ENCODE measurements around the gene SH2D4B. TPM values are rescaled to one million over a fixed set of nuclear protein-coding genes. Genes with fewer than 3 reads are reported as not detected.
A peak's percentile ranks its signal among the peaks of the same experiment; 100 is the strongest.

SH2D4B gene
- total RNA-seq, 4 donors from 2014 or later = not detected

DNA sequence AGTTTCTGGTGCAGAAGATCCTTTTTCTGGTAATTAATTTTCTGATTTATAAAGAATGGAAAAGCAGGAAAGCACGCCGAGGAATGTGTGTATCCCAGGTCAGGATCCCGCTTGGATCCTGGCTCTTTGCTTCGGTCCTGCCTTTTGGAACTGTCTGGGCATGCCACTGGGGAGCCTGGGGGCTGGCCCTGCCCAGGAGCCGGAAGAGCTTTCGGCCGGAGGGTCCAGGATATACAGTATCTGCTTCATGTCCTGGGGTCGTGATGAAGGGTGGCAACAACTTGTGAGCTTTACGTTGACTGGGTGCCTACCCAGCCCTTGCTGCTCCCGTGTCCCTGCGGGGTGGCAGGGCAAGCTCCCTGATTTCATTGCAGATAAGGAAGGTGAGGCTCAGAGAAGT is 2.4 kb downstream of the SH2D4B start:
- ATAC-seq = no peak
- Histone ChIP-seq H3K27me3 (peaks cover 5% of the 10 kb centered on the region), H3K27ac (no peak overlapping the region), H3K4me3 (no peak overlapping the region), H3K36me3 (no peaks in the 10 kb centered on the region), H3K4me1 (peaks cover 0 to 11% (median 0%) of the 10 kb centered on the region in 3 donors), H3K9me3 (no peaks in the 10 kb centered on the region)
- WGBS, 2 donors (ENCODE audit: low coverage in 1 of 2) = 48 to 63% methylated on average over 4 to 6 of the region's 11 CpGs
- TF ChIP-seq POLR2AphosphoS5 (IDR thresholded peaks at IDR 0.05) (no peak), CTCF (IDR thresholded peaks at IDR 0.05) (no peak), EP300 (IDR thresholded peaks at IDR 0.05) (no peak), POLR2A (IDR thresholded peaks at IDR 0.05) (no peak)

DNA sequence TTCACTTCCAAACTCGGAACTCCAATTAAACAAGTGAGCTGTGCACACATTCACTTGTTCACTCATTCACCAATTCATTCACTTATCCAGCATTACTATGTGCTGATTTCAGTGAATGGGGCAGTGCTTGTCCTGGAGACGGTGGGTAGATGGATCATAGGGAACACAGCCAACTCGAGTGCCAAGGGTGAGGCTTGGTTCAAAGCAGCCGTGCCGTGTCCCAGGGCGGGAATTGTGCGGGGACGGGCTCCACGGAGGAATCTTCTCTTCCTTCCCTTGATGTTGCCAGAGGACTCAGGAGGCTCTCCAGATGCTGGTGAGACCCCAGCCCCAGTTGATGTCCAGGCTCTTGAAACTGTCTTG is 2.9 kb downstream of the SH2D4B start:
- peak overlapping the region in 1 of 4 donors; percentile 3 for H3K27ac ChIP-seq
- WGBS, 2 donors (ENCODE audit: low coverage in 1 of 2) = 42 to 50% methylated on average over 1 to 3 of the region's 9 CpGs
- no peaks in the 10 kb centered on the region for H3K9me3 ChIP-seq
- peaks cover 5% of the 10 kb centered on the region for H3K27me3 ChIP-seq
- ATAC-seq = no peak
- peaks cover 0 to 9% (median 0%) of the 10 kb centered on the region in 3 donors for H3K4me1 ChIP-seq
- no peaks in the 10 kb centered on the region for H3K36me3 ChIP-seq
- TF ChIP-seq EP300 (IDR thresholded peaks at IDR 0.05) (no peak), CTCF (IDR thresholded peaks at IDR 0.05) (no peak), POLR2A (IDR thresholded peaks at IDR 0.05) (no peak), POLR2AphosphoS5 (IDR thresholded peaks at IDR 0.05) (no peak)
- H3K4me3 ChIP-seq = peak overlapping the region in 1 of 2 donors; percentile 4

- no peak for TF ChIP-seq POLR2A (IDR thresholded peaks at IDR 0.05)
- no peak for TF ChIP-seq EP300 (IDR thresholded peaks at IDR 0.05)
- TF ChIP-seq CTCF (IDR thresholded peaks at IDR 0.05) = no peak
- TF ChIP-seq POLR2AphosphoS5 (IDR thresholded peaks at IDR 0.05) = no peak
- H3K36me3 ChIP-seq = no peaks in the 10 kb centered on the region
- peaks cover 0 to 3% (median 0%) of the 10 kb centered on the region in 3 donors for H3K4me1 ChIP-seq
- peak; percentile 62 for ATAC-seq
- 65 to 72% methylated on average over 6 to 10 of the region's 11 CpGs for WGBS, 2 donors (ENCODE audit: low coverage in 1 of 2)
- H3K9me3 ChIP-seq = no peaks in the 10 kb centered on the region
- H3K27me3 ChIP-seq = no peaks in the 10 kb centered on the region
- H3K27ac ChIP-seq = peak overlapping the region in 1 of 4 donors; percentile 3
- H3K4me3 ChIP-seq = peak overlapping the region in 1 of 2 donors; percentile 4
Measured at GRCh38 chr10:80540981-80541750, 3.5 kb downstream of the SH2D4B start.

DNA sequence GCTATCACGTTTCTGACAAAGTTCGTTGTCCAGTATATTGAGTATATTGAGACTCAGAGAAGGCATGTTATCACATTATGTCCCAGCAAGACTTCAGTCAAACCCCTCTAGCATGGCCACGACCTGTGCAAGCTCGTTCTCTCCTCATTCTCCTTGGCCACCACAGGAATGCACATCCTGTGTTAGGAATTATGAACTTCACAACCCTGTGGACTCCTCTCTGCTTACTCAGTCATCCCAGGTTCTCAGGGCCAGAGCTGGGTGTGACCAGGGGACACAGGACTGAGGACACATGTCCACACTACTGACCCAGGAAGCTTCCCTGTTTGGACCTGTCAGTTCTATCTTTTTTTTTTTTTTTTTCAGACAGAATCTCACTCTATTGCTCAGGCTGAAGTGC is 4.4 kb downstream of the SH2D4B start:
- Histone ChIP-seq H3K27ac (no peak overlapping the region), H3K9me3 (no peaks in the 10 kb centered on the region), H3K4me1 (no peaks in the 10 kb centered on the region), H3K4me3 (no peak overlapping the region), H3K36me3 (no peaks in the 10 kb centered on the region), H3K27me3 (no peaks in the 10 kb centered on the region)
- TF ChIP-seq EP300 (IDR thresholded peaks at IDR 0.05) (no peak), CTCF (IDR thresholded peaks at IDR 0.05) (no peak), POLR2AphosphoS5 (IDR thresholded peaks at IDR 0.05) (no peak), POLR2A (IDR thresholded peaks at IDR 0.05) (no peak)
- 63 to 77% methylated on average over 2 to 4 of the region's 4 CpGs for WGBS, 2 donors (ENCODE audit: low coverage in 1 of 2)
- ATAC-seq = no peak
